HepG2 (cell line): Measurements from ENCODE around the gene GASK1A. TPM values are rescaled to one million over a fixed set of nuclear protein-coding genes. Genes with fewer than 3 reads are reported as not detected.

Source experiments
- ATAC-seq: fragments of 200-7000 bp; cut with Tn5 transposase; 3 replicates; pipeline ENCODE4 v1.9.1; 2020; ENCODE audit warnings: mild to moderate bottlenecking, moderate library complexity
- BruUV-seq: library from RNA; stranded (reverse); fragments of 400-500 nt; replicated peaks from 2 replicates; lab custom pipeline; 2021; lab: Mats Ljungman, UMichigan
- CTCF ChIA-PET: fragments of 300-600 bp; formaldehyde crosslinking; extraction: SDS; loops from one replicate; lab custom pipeline; 2021; ENCODE audit warnings: low total read pairs, inconsistent platforms, low intra/inter-chr PET ratio; lab: Yijun Ruan, JAX
- POLR2A ChIA-PET: fragments of 350-600 bp; sonication (Branson Sonifier 250); formaldehyde crosslinking; loops from one replicate; lab custom pipeline; 2020; ENCODE audit warnings: antibody characterized with exemption, inconsistent platforms; lab: Yijun Ruan, JAX
- DNase-seq: peaks from one replicate; pipeline ENCODE4 v3.0.0-alpha.2; 2015; ENCODE audit warnings: low spot score
- FAIRE-seq: peaks from 3 replicates; lab custom pipeline; 2011; peaks lifted over from hg19 to GRCh38; lab: Jason Lieb, UNC
- H2AFZ ChIP-seq: one replicate; pipeline ENCODE4 v1.6.1; 2011; ENCODE audit warnings: low read length, inconsistent platforms
- H3K27ac ChIP-seq: fragments of 300-600 bp; 3 replicates; pipeline ENCODE4 v1.8.0; 2011; ENCODE audit warnings: mixed run types, mild to moderate bottlenecking, mixed read lengths, low read length, inconsistent platforms; ENCODE audit not compliant: insufficient read depth; ENCODE audit errors: extremely low read length
- H3K27me3 ChIP-seq, 2 experiments: fragments of 200-600 bp in 1 of 2; 2 replicates in 1 of 2; 3 replicates in 1 of 2; pipeline versions ENCODE4 v1.6.0 to v1.8.0; 2011; ENCODE audit warnings: low read length in 2 of 2, mild to moderate bottlenecking in 2 of 2, moderate library complexity in 2 of 2, inconsistent platforms in 1 of 2; ENCODE audit not compliant: insufficient read depth in 2 of 2, control insufficient read depth in 1 of 2
- H3K36me3 ChIP-seq, 2 experiments: fragments of 200-600 bp in 1 of 2; replicated peaks in 1 of 2; 2 replicates in 1 of 2; 3 replicates in 1 of 2; pipeline versions ENCODE4 v1.5.1 to v1.8.0; 2011; ENCODE audit warnings: low read length in 2 of 2, inconsistent platforms in 1 of 2; ENCODE audit not compliant: insufficient read depth in 2 of 2, control insufficient read depth in 1 of 2
- H3K4me1 ChIP-seq: 2 replicates; pipeline ENCODE4 v1.5.1; 2012; ENCODE audit warnings: low read length, inconsistent platforms; ENCODE audit not compliant: insufficient read depth
- H3K4me2 ChIP-seq: 2 replicates; pipeline ENCODE4 v1.6.0; 2011; ENCODE audit warnings: low read depth, low read length, inconsistent platforms
- H3K4me3 ChIP-seq, 3 experiments: fragments of 200-600 bp in 1 of 3; sonication (generic), shearing (Covaris generic) in 1 of 3; replicated peaks in 1 of 3; 2 replicates each; pipeline ENCODE4 v1.5.1; 2011 to 2016; ENCODE audit warnings: low read length in 3 of 3, inconsistent platforms in 2 of 3, low read depth in 2 of 3, mild to moderate bottlenecking in 2 of 3, control low read depth in 1 of 3, mixed read lengths in 1 of 3; ENCODE audit not compliant: insufficient read depth in 1 of 3
- H3K79me2 ChIP-seq: one replicate; pipeline ENCODE4 v1.6.1; 2011; ENCODE audit warnings: low read length, inconsistent platforms; ENCODE audit not compliant: insufficient read depth
- H3K9ac ChIP-seq: 2 replicates; pipeline ENCODE4 v1.6.0; 2011; ENCODE audit warnings: mild to moderate bottlenecking, low read depth, low read length, inconsistent platforms; ENCODE audit not compliant: insufficient read depth
- H3K9me3 ChIP-seq: 2 replicates; pipeline ENCODE4 v1.5.1; 2012; ENCODE audit warnings: mild to moderate bottlenecking, low read length
- H4K20me1 ChIP-seq: 2 replicates; pipeline ENCODE4 v1.6.0; 2011; ENCODE audit warnings: inconsistent platforms, mild to moderate bottlenecking, low read length, moderate library complexity; ENCODE audit not compliant: insufficient read depth
- HNRNPH1 ChIP-seq: fragments of 200-400 bp; formaldehyde crosslinking; optimal IDR thresholded peaks from 2 replicates; pipeline ENCODE3; 2017; ENCODE audit warnings: mild to moderate bottlenecking, low read depth, low read length
- ISL2 ChIP-seq: sonication (generic); formaldehyde crosslinking; IDR thresholded peaks from 2 replicates; pipeline ENCODE4 v1.5.0; 2020; ENCODE audit warnings: missing genetic modification reagents
- MIER3 ChIP-seq: IDR thresholded peaks from 2 replicates; pipeline ENCODE4 v1.6.1; 2016; ENCODE audit warnings: missing compliant biosample characterization, borderline replicate concordance
- NR2F6 ChIP-seq, 2 experiments: IDR thresholded peaks; 2 replicates each; pipeline ENCODE4 v1.6.1; 2016; ENCODE audit warnings: antibody characterized with exemption in 1 of 2, mild to moderate bottlenecking in 1 of 2
- ONECUT2 ChIP-seq: sonication (generic); formaldehyde crosslinking; IDR thresholded peaks from 2 replicates; pipeline ENCODE4 v1.4.0; 2020; ENCODE audit warnings: missing genetic modification reagents
- ZFP36 ChIP-seq: fragments of 150-350 bp; IDR thresholded peaks from 2 replicates; pipeline ENCODE4 v1.6.1; 2018; ENCODE audit warnings: borderline replicate concordance, low read length, low read depth; ENCODE audit not compliant: partially characterized antibody
- ZNF205 ChIP-seq: IDR thresholded peaks from 2 replicates; pipeline ENCODE4 v1.6.1; 2018; ENCODE audit warnings: missing biosample characterization, missing genetic modification reagents
- WGBS: methylation state at CpG from one replicate; pipeline ENCODE4 v1.1.6; 2017; ENCODE audit warnings: low lambda C conversion rate; 5-methylcytosine and 5-hydroxymethylcytosine counted together
- in situ Hi-C: cut with HindIII; loops from 2 replicates; pipeline ENCODE4 v1.10.0; 2017; ENCODE audit warnings: low pct_unique_long_range_greater_than_20kb; ENCODE audit not compliant: extremely low pct_ligation_motif_present
- intact Hi-C: fragments of 100-400 bp; cut with micrococcal nuclease; formaldehyde crosslinking; loops from one replicate; pipeline ENCODE4 v1.10.0; 2022; ENCODE audit not compliant: unreplicated experiment
- polyA plus RNA-seq, 8 experiments: library from polyadenylated mRNA; depleted of rRNA in 3 of 8; stranded (reverse) in 7 of 8; unstranded in 1 of 8; fragments of >200 nt; fragmentation: Illumina TruSeq in 4 of 8; extraction: Trizol in 4 of 8; gene quantifications; 2 replicates each; pipeline versions ENCODE4 v1.2.1 to v1.2.3, GENCODE V29; 2011 to 2016; ENCODE audit warnings: low read depth in 4 of 8, missing spikeins in 1 of 8, mixed read lengths in 1 of 8; ENCODE audit not compliant: insufficient read depth in 1 of 8
- total RNA-seq, 5 experiments: library from RNA; depleted of rRNA; stranded (reverse); fragments of >200 nt; fragmentation: Illumina TruSeq; extraction: Trizol; gene quantifications; 2 replicates each; pipeline ENCODE4 v1.2.3, GENCODE V29; 2016; ENCODE audit warnings: low read depth in 1 of 5

Gene GASK1A
- total and polyA plus RNA-seq, 2 of the 13 experiments (the other 11 are each of a cell fraction or from before 2014, with no cell fraction given), result not detected

- TF ChIP-seq ISL2 (no peak), ZNF205 (CRISPR knock-in tag) (no peak), MIER3 (no peak), ZFP36 (no peak), NR2F6 (IDR thresholded peaks at IDR 0.05) (no peak), NR2F6 (CRISPR knock-in tag; IDR thresholded peaks at IDR 0.05) (no peak)
These were observed 101.8 kb downstream of the GASK1A start (continued) for GRCh38 chr3:43080726-43081568.

GRCh38 chr3:43081796-43082195 lies 102.7 kb downstream of the GASK1A start:
- POLR2A ChIA-PET, result no interaction called here
- Histone ChIP-seq H3K27me3 (no peaks in the 10 kb centered on the region), H3K4me2 (no peak overlapping the region), H3K79me2 (no peaks in the 10 kb centered on the region), H3K4me3 (no peak overlapping the region), H4K20me1 (no peaks in the 10 kb centered on the region), H3K36me3 (peaks cover 5 to 13% of the 10 kb centered on the region in 2 experiments; a peak in 3 of 5 replicates), H2AFZ (no peak overlapping the region), H3K9me3 (no peaks in the 10 kb centered on the region), H3K9ac (no peak overlapping the region), H3K27ac (no peak overlapping the region), H3K4me1 (no peaks in the 10 kb centered on the region)
- no TSS peak for BruUV-seq
- FAIRE-seq, result no peak
- ATAC-seq, result no peak
- no peak for DNase-seq
- no peak for TF ChIP-seq HNRNPH1
- TF ChIP-seq ONECUT2, result no peak
- intact Hi-C loops, result no loop called here
- in situ Hi-C loops, result no loop called here
- CTCF ChIA-PET, result no interaction called here
- 100% methylated on average over 3 of the region's 5 CpGs for WGBS
